ENCODE results near the gene ABCA1. TPM values are rescaled to one million over a fixed set of nuclear protein-coding genes. Genes with fewer than 3 reads are reported as not detected.

ABCA1 gene
- total and polyA plus RNA-seq, 2 of the 13 experiments (the other 11 are each of a cell fraction or from before 2014, with no cell fraction given) = 26.8 to 63.8 TPM

DNA sequence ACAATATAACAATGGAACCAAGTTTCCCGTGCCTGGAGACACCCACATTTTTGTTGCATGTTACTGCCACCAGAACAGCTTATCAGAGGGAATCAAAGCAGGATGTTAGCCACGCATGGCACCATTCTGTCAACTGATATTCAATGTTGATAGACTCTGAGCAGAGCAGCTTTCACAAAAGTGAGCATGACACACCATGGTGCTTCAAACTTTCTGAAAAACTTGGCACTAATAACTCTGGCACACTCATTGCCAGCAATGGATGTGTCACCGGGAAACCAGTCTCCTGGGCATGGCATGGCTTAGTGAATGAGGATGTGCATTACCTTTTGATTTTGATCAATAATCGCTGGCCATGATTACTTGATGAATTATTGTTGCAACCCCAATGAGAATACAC lies 144.4 kb downstream of the ABCA1 start:
- BruUV-seq (replicated peaks) = no TSS peak
- WGBS (ENCODE audit: low lambda C conversion rate) = 97% methylated on average over 4 of the region's 4 CpGs
- Histone ChIP-seq H3K27me3 (ENCODE audit: control insufficient read depth in 1 of 2, insufficient read depth in 2 of 2, low read length in 2 of 2) (no peaks in the 10 kb centered on the region), H3K9ac (ENCODE audit: insufficient read depth, low read depth, low read length) (no peak overlapping the region), H2AFZ (ENCODE audit: low read length) (no peak overlapping the region), H3K4me3 (replicated peaks in 1 of 3; ENCODE audit: insufficient read depth in 1 of 3, low read depth in 2 of 3, low read length in 3 of 3) (no peak overlapping the region), H3K4me1 (ENCODE audit: insufficient read depth, low read length) (no peaks in the 10 kb centered on the region), H3K9me3 (ENCODE audit: low read length) (no peaks in the 10 kb centered on the region), H3K36me3 (replicated peaks in 1 of 2; ENCODE audit: control insufficient read depth in 1 of 2, insufficient read depth in 2 of 2, low read length in 2 of 2) (peaks cover 25 to 62% of the 10 kb centered on the region in 2 experiments), H3K79me2 (ENCODE audit: insufficient read depth, low read length) (no peaks in the 10 kb centered on the region), H3K4me2 (ENCODE audit: low read depth, low read length) (no peak overlapping the region), H4K20me1 (ENCODE audit: insufficient read depth, low read length) (no peaks in the 10 kb centered on the region), H3K27ac (ENCODE audit: extremely low read length, insufficient read depth, low read length) (no peak overlapping the region)
- ChIA-PET CTCF (ENCODE audit: low intra/inter-chr PET ratio, low total read pairs) (no interaction called here), POLR2A (no interaction called here)
- in situ Hi-C loops (cut with HindIII; ENCODE audit: extremely low pct_ligation_motif_present, low pct_unique_long_range_greater_than_20kb) = no loop called here
- FAIRE-seq (no peak), DNase-seq (ENCODE audit: low spot score) (no peak), ATAC-seq (no peak)
- intact Hi-C loops (cut with micrococcal nuclease; ENCODE audit: unreplicated experiment) = loop anchor here (10.0 kb wide), 1 partner anchor 631 kb away; no protein-coding TSS in a partner anchor
- TF ChIP-seq RBM22 (optimal IDR thresholded peaks at IDR 0.05; ENCODE audit: low read length) = peak; percentile 35
- no peak for TF ChIP-seq PPARG (CRISPR knock-in tag; conservative IDR thresholded peaks at IDR 0.05)

DNA sequence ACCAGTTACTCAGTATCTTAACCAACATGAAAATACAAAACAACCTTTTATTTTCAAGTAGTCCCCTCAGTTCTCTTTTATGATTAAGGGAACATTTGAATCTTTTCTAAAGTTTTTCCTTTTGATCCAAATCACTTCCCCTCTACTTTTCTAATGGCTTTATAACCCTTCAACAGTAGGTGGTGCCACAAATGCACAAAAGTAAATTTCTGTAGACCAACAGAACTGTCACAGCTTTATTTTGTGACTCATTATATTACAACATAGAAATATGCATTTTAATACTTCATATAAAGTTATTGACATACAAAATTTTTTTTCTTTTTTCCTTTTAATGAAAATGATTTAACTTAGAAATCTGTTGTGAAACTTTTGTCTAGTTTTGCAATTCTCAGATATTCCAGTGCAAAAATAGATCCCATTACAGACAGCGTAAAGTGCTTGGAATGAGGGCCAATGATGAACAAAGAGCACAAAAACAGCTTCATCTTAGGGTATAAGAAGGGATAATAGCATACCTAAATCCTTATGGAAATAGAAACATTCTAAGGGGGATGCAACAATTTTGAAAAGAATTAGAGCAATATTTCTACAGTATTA lies 147.1 kb downstream of the ABCA1 start:
- ChIA-PET CTCF (ENCODE audit: low intra/inter-chr PET ratio, low total read pairs) (no interaction called here), POLR2A (no interaction called here)
- Histone ChIP-seq H2AFZ (ENCODE audit: low read length) (no peak overlapping the region), H3K27me3 (ENCODE audit: control insufficient read depth in 1 of 2, insufficient read depth in 2 of 2, low read length in 2 of 2) (no peaks in the 10 kb centered on the region), H3K27ac (ENCODE audit: extremely low read length, insufficient read depth, low read length) (no peak overlapping the region), H3K4me2 (ENCODE audit: low read depth, low read length) (no peak overlapping the region), H3K36me3 (replicated peaks in 1 of 2; ENCODE audit: control insufficient read depth in 1 of 2, insufficient read depth in 2 of 2, low read length in 2 of 2) (peaks cover 16 to 36% of the 10 kb centered on the region in 2 experiments), H4K20me1 (ENCODE audit: insufficient read depth, low read length) (no peaks in the 10 kb centered on the region), H3K79me2 (ENCODE audit: insufficient read depth, low read length) (no peaks in the 10 kb centered on the region), H3K9ac (ENCODE audit: insufficient read depth, low read depth, low read length) (no peak overlapping the region), H3K9me3 (ENCODE audit: low read length) (no peaks in the 10 kb centered on the region), H3K4me1 (ENCODE audit: insufficient read depth, low read length) (no peaks in the 10 kb centered on the region), H3K4me3 (replicated peaks in 1 of 3; ENCODE audit: insufficient read depth in 1 of 3, low read depth in 2 of 3, low read length in 3 of 3) (no peak overlapping the region)
- in situ Hi-C loops (cut with HindIII; ENCODE audit: extremely low pct_ligation_motif_present, low pct_unique_long_range_greater_than_20kb) = no loop called here
- TF ChIP-seq, protein P1, sequence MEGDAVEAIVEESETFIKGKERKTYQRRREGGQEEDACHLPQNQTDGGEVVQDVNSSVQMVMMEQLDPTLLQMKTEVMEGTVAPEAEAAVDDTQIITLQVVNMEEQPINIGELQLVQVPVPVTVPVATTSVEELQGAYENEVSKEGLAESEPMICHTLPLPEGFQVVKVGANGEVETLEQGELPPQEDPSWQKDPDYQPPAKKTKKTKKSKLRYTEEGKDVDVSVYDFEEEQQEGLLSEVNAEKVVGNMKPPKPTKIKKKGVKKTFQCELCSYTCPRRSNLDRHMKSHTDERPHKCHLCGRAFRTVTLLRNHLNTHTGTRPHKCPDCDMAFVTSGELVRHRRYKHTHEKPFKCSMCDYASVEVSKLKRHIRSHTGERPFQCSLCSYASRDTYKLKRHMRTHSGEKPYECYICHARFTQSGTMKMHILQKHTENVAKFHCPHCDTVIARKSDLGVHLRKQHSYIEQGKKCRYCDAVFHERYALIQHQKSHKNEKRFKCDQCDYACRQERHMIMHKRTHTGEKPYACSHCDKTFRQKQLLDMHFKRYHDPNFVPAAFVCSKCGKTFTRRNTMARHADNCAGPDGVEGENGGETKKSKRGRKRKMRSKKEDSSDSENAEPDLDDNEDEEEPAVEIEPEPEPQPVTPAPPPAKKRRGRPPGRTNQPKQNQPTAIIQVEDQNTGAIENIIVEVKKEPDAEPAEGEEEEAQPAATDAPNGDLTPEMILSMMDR (CRISPR knock-in tag; IDR thresholded peaks at IDR 0.05) = peak; percentile 24; the same call in 1 of the 2 replicates
- TF ChIP-seq ATF7-NPFF (CRISPR knock-in tag; IDR thresholded peaks at IDR 0.05; ENCODE audit: low read depth) (no peak), STAG1 (CRISPR knock-in tag; IDR thresholded peaks at IDR 0.05) (peak; percentile 52)
- BruUV-seq (replicated peaks) = no TSS peak
- ATAC-seq = no peak
- FAIRE-seq = no peak
- intact Hi-C loops (cut with micrococcal nuclease; ENCODE audit: unreplicated experiment) = loop anchor here (10.0 kb wide), 1 partner anchor 634 kb away; no protein-coding TSS in a partner anchor
- 98% methylated on average over 1 of the region's 1 CpG for WGBS (ENCODE audit: low lambda C conversion rate)
- DNase-seq (ENCODE audit: low spot score) = no peak
